GM06990 (cell line): ENCODE measurements around the gene BANP.

Experiments
- DNase-seq: peaks from one replicate; pipeline ENCODE4 v3.0.0-alpha.2; 2011; ENCODE audit not compliant: insufficient read length; ENCODE audit errors: extremely low read depth
- H3K27me3 ChIP-seq: replicated peaks from 2 replicates; pipeline ENCODE4 v1.6.0; 2011; ENCODE audit warnings: low read length; ENCODE audit not compliant: control insufficient read depth, insufficient read depth
- H3K36me3 ChIP-seq: 2 replicates; pipeline ENCODE4 v1.5.1; 2011; ENCODE audit warnings: low read length; ENCODE audit not compliant: control insufficient read depth, insufficient read depth
- H3K4me3 ChIP-seq: replicated peaks from 2 replicates; pipeline ENCODE4 v1.5.1; 2011; ENCODE audit warnings: low read depth, mild to moderate bottlenecking, control low read depth, low read length
- TF ChIP-seq, protein P1 (sequence below): IDR thresholded peaks from 2 replicates; pipeline ENCODE4 v1.5.1; 2011; ENCODE audit warnings: low read length, control low read depth, mild to moderate bottlenecking, inconsistent platforms; ENCODE audit not compliant: insufficient read depth, poor library complexity, severe bottlenecking

The BANP gene

DNA sequence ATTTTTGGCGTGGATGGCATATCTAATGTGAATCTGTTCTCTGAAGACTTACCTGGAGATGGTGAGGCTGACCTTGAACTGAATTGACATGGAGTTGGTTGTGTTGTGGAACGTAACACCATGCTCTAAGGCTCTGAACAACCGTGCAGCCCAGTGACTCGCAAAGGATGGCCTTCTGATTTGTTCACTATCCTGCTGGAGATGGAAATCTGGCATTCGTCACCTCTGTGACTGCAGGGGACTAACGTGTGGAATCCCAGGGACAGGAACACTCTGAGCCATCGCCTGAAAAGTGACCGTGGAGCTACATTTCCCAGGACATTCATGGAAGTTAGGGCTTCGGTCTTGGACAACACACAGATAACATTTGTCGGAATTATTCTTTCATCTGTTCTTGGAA, 61.1 kb downstream of the BANP start:
- Histone ChIP-seq H3K4me3 (no peak overlapping the region), H3K36me3 (peaks cover 5% of the 10 kb centered on the region), H3K27me3 (no peaks in the 10 kb centered on the region)
- TF ChIP-seq, protein P1, sequence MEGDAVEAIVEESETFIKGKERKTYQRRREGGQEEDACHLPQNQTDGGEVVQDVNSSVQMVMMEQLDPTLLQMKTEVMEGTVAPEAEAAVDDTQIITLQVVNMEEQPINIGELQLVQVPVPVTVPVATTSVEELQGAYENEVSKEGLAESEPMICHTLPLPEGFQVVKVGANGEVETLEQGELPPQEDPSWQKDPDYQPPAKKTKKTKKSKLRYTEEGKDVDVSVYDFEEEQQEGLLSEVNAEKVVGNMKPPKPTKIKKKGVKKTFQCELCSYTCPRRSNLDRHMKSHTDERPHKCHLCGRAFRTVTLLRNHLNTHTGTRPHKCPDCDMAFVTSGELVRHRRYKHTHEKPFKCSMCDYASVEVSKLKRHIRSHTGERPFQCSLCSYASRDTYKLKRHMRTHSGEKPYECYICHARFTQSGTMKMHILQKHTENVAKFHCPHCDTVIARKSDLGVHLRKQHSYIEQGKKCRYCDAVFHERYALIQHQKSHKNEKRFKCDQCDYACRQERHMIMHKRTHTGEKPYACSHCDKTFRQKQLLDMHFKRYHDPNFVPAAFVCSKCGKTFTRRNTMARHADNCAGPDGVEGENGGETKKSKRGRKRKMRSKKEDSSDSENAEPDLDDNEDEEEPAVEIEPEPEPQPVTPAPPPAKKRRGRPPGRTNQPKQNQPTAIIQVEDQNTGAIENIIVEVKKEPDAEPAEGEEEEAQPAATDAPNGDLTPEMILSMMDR, result no peak
- DNase-seq, result no peak

DNA sequence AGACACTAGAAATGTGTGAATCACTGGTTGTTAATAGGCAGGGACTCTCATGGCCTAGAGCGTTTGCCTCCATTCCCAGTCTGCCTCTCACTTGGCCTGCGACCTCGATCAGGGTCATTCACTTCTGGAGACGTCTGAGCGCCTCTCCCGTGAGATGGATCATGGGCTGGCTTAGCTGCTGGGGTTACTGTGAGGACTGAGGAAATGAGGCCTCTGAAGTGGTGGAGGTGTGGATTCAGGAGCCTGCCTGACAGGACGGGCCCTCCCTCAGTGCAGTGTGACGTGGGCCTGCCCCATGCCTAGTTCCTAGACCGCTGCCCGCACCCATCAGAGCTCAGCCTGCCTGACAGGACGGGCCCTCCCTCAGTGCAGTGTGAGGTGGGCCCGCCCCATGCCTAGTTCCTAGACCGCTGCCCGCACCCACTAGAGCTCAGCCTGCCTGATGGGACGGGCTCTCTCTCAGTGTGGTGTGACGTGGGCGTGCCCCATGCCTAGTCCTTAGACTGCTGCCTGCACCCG, 61.9 kb downstream of the BANP start:
- TF ChIP-seq, protein P1, result no peak
- Histone ChIP-seq H3K36me3 (peaks cover 2% of the 10 kb centered on the region), H3K27me3 (no peaks in the 10 kb centered on the region), H3K4me3 (no peak overlapping the region)
- no peak for DNase-seq

DNA sequence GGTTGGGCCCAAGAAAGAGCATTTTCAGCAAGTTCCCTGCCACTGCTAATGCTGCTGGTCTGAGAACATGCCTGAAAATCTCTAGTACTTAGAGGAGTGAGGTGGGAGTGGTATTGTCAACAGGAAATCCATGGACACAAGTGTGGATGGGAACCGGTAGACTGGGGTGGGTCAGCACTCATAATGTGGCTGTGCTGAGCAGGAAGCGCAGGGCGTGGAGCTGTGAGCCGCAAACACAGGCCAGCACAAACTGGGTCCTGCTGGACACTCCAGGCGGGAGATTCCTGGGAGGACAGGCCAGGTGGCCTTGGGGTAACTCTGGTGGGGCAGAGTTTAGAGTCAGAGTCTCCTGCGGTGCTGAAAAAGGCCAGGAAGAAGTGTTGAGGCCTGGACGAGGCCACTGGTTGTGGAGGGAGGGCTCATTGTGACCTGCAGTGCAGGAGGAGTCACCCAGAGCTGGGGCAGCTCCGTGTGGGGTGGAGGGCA, 62.6 kb downstream of the BANP start:
- Histone ChIP-seq H3K4me3 (no peak overlapping the region), H3K27me3 (no peaks in the 10 kb centered on the region), H3K36me3 (peaks cover 2% of the 10 kb centered on the region)
- TF ChIP-seq, protein P1, result no peak
- DNase-seq, result no peak

DNA sequence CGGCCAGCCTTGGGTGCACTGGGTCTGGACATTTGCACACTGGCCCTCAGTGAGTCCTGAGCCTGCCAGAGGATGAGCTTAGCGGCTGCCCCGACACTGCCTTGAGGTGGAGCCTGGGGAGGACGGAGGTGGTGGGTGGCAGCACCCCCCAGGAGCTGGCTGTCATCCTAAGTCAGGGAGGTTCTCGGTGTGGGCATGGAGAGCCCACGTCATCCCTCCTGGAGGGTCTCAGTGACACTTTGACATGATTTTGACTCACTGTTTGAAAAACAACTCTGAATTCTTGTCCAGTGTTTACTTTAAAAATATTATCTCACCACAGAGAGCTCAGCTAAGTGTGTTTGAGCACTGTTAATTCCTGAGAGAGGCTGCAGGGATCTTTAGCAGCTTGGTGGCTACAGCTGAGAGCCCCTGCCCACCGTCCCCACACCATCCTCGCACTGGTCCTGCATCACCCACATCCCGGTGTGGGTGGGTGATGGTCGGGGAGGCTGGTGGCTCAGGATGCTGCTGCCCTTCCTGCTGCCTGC, 63.1 kb downstream of the BANP start:
- DNase-seq, result no peak
- TF ChIP-seq, protein P1, result no peak

DNA sequence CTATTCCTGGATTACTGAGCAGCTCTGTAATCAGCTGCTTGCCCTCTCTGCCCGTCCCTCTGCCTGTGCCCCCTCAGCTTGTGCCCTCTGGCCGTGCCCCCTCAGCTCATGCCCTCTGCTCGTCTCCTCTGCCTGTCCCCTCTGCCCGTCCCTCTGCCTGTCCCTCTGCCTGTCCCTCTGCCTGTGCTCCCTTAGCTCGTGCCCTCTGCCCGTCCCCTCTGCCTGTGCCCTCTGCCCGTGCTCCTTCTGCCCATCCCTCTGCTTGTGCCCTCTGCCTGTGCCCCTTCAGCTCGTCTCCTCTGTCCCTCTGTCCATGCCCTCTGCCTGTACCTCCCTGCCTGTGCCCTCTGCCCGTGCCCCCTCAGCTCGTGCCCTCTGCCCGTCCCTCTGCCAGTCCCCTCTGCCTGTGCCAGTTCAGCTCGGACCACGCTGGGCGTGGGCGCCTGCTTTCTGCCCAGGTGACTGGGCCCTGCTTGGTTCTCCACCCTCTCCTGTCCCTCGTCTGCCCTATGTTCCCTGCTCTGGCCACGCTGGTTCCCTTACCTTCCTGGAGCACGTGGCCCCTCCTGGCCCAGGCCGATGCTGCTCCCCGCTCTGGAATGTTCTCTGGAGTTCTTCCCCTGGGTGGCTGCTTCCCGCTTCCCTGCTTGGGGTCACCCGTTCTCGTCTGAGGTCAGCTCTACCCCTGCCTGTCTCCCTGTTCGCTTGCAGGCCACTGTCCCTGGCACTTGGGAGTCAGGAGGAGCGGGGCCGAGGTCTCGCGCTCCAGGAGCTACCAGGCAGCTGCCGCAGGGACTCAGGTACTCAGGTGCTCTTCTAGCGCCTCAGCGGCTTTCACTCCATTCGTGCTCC, 63.9 kb downstream of the BANP start:
- no peaks in the 10 kb centered on the region for H3K27me3 ChIP-seq
- no peak for DNase-seq
- TF ChIP-seq, protein P1, result no peak
- H3K4me3 ChIP-seq, result no peak overlapping the region
- peaks cover 2% of the 10 kb centered on the region for H3K36me3 ChIP-seq

More for the DNA sequence above, 63.1 kb downstream of the BANP start:
- Histone ChIP-seq H3K27me3 (no peaks in the 10 kb centered on the region), H3K4me3 (no peak overlapping the region), H3K36me3 (peaks cover 2% of the 10 kb centered on the region)
